Panc1 (cell line): ENCODE data around the gene TPD52L1.

Experiments
- CTCF ChIP-seq: fragments of 450-650 bp; IDR thresholded peaks from 2 replicates; pipeline ENCODE4 v1.5.1; 2017; ENCODE audit warnings: mild to moderate bottlenecking
- REST ChIP-seq, 2 experiments: IDR thresholded peaks; 2 replicates each; pipeline ENCODE4 v1.6.1; 2011 to 2012; ENCODE audit warnings: low read depth in 2 of 2, control low read depth in 1 of 2, low read length in 1 of 2, mild to moderate bottlenecking in 1 of 2, moderate library complexity in 1 of 2; ENCODE audit not compliant: insufficient read depth in 1 of 2

- no peak for TF ChIP-seq CTCF
- TF ChIP-seq REST (IDR thresholded peaks at IDR 0.05; ENCODE audit: insufficient read depth in 1 of 2, low read depth in 2 of 2, low read length in 1 of 2): no peak
Observed at GRCh38 chr6:125188037-125188436, 34.5 kb downstream of the TPD52L1 start.
